Fibroblast of skin of abdomen (primary cell): ENCODE data around the gene SPCS1.

Experiments used
- DNase-seq: peaks from one replicate; pipeline ENCODE4 v3.0.0-alpha.2; 2013

SPCS1 gene

DNA sequence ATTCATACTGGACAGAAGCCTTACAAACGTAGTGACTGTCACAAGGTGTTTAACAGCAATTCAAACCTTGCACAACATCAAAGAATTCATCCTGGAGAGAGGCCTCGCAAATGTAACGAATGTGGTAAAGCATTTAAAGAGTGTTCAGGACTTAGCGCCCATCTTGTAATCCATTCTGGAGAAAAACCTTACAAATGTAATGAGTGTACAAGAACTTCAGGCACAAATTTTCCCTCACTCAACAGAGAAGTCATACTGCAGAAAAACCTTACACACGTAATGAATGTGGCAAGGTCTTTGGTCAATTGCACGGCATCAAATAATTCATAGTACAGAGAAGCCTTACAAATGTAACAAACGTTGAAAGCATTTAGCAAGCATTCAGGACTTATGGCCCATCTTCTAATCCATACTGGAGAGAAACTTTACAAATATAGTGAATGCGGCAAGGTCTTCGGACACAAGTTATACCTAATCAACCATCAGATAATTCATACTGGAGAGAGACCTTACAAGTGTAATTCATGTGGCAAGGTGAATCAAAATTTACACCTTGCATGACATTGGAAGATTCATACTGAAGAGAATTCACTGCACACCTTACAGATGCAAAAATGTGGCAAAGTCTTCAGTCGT, 27.5 kb downstream of the SPCS1 start:
- no peak for DNase-seq

DNA sequence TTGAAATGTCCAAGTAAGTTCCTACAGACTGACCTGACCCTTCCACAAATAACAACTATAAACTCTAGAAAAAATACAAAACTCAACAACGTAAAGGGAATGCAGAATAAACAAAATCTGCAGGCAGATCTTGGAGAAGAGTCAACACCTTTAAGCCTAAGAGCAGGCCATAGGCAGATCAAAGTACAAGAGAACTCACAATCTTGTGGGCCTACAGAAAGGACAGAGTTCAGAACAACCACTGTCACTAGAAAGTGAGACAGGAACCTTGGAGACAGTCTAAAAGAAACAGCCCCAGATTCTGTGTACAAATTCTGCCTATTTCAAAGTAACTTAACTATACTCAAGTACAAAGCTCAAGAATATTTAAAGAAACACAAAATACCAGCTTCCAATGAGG, 33.8 kb downstream of the SPCS1 start:
- no peak for DNase-seq

DNA sequence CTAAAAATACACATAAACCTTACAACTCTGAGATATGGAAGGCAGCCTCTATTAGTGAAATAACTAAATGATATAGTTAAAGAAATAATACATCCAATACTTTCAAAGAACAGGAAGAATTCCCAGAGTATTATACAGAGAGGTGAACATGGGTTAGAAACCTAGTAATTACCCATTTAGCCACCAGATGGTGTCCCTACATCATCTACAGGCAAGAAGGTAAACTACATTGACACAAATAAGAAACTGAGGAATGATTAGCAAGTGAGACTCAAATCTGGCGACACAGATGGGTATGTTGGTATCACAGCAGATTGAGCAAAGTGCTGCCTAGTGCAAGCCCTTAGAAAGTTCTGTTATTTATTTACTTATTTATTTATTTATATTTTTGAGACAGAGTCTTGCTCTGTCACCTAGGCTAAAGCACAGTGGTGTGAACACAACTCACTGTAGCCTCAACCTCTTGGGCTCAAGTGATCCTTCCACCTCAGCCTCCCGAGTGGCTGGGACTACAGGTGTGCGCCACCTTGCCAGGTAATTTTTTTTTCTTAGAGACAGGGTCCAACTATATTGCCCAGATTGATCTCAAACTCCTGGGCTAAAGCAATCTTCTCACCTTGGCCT, 36.6 kb downstream of the SPCS1 start:
- peak; percentile 23 for DNase-seq

DNA sequence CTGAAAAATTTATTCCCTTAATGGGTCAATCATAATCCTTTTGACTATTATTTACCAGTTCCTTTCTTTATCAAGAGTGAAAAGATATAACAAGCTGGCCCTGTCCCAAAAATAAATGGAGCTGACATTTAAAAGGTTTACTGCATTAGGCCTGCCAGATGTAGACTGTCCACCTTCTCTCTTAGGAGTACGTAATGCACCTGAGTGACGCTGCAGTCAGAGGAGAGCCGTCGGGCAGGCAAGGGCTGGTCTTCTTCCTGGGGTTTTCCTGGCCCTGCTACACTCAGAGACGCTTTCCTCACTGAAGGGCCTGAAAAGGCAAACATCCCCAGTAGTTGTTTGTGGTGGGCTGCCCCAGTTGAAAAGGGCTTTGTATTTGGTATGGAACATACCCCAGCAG, 37.2 kb downstream of the SPCS1 start:
- no peak for DNase-seq

DNA sequence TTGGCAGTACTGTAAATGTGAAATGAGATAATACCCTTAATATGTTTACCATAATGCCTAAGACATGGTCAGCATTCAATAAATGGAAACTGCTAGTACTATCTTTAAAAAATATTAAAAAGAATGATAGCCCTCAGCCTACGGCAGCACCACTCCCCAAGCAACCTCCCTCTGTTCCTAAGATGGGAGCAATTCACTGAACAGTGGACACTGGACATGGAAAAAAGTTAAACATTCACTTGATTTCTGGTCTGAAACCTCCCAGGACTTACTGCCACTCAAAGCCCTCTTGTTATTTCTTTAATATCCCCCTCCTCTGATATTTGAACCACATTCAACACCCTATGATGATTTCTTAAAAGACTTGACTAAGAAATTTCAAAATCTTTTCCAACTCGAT, 37.8 kb downstream of the SPCS1 start:
- no peak for DNase-seq

DNA sequence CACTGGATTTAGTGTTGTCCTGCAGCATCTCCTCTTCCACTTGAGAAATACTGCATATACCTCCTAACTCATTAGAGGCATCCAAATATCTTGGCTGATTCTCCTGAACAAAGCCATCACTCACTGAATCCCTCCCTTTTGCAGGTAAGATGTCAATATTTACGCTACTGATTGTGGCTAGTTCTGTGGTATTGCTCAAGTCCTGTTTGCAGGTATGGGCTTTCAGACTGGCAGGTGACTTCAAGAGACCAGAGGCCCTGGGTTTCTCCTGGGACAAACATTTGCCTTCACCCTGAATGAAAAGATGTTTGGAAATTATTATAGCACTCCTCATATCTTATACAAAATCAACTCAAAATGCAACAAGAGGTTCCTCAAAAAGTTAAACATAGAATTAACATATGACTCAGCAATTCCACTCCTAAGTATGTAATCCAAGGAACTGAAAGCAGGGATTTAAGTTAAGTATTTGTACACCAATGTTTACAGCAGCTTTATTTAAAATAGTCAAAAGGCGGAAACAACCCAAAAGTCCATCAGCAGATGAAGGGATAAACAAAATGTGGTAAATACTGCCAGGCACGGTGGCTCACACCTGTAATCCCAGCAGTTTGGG, 46.2 kb downstream of the SPCS1 start:
- DNase-seq: no peak

DNA sequence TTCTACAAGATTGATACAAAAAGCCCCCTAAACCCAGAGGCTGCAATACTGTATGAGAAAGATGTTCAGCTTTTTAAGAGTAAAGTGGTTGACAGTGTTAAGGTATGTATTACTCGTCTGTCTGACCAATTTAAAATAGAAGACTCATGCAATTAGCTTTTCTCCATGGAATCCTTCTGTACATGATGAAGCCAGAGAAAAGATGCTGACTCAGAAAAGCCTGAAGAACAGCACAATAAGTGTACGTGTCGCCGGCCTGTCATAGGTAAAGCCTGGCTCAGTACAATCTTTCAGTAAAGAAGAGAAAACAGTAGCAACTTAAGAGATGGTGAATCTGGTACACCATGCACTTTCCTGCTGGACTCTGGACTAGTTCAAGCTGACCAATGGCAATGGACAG, 48.5 kb downstream of the SPCS1 start:
- no peak for DNase-seq

DNA sequence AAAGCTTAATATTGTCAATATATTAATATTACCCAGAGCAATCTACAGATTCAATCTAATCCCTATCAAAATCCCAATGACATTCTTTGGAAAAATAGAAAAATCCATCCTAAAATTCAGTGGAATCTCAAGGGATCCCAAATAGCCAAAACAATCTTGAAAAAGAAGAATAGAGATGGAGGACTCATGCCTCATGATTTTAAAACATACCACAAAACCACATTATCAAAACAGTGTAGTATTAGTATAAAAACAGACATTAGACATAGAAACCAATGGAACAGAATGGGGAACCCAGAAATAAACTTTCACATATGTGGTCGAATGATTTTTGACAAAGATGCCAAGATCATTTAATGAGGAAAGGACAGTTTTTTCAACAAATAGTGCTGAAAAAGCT, 50.2 kb downstream of the SPCS1 start:
- no peak for DNase-seq
